Measurements from ENCODE around the gene SCAP. TPM values are rescaled to one million over a fixed set of nuclear protein-coding genes. Genes with fewer than 3 reads are reported as not detected.

The SCAP gene
- total and polyA plus RNA-seq, 12 donors, result 31.7 to 56.7 (median 40.4) TPM

- Histone ChIP-seq H3K27ac (no peak overlapping the region), H3K9me3 (peaks cover 0 to 18% (median 0%) of the 10 kb centered on the region in 11 donors), H3K4me3 (no peak overlapping the region), H3K27me3 (no peaks in the 10 kb centered on the region), H3K36me3 (no peaks in the 10 kb centered on the region), H3K4me1 (peaks cover 0 to 12% (median 0%) of the 10 kb centered on the region in 9 donors)
- 89 to 92% methylated on average over 3 of the region's 3 CpGs for WGBS, 2 donors
- intact Hi-C loops (cut with DNase I), result no loop called here
- ATAC-seq, result no peak
- TF ChIP-seq, protein P1, sequence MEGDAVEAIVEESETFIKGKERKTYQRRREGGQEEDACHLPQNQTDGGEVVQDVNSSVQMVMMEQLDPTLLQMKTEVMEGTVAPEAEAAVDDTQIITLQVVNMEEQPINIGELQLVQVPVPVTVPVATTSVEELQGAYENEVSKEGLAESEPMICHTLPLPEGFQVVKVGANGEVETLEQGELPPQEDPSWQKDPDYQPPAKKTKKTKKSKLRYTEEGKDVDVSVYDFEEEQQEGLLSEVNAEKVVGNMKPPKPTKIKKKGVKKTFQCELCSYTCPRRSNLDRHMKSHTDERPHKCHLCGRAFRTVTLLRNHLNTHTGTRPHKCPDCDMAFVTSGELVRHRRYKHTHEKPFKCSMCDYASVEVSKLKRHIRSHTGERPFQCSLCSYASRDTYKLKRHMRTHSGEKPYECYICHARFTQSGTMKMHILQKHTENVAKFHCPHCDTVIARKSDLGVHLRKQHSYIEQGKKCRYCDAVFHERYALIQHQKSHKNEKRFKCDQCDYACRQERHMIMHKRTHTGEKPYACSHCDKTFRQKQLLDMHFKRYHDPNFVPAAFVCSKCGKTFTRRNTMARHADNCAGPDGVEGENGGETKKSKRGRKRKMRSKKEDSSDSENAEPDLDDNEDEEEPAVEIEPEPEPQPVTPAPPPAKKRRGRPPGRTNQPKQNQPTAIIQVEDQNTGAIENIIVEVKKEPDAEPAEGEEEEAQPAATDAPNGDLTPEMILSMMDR (IDR thresholded peaks at IDR 0.05), result no peak
- no peak for DNase-seq
Observed at GRCh38 chr3:47455806-47456452, 19.8 kb downstream of the SCAP start.

DNA sequence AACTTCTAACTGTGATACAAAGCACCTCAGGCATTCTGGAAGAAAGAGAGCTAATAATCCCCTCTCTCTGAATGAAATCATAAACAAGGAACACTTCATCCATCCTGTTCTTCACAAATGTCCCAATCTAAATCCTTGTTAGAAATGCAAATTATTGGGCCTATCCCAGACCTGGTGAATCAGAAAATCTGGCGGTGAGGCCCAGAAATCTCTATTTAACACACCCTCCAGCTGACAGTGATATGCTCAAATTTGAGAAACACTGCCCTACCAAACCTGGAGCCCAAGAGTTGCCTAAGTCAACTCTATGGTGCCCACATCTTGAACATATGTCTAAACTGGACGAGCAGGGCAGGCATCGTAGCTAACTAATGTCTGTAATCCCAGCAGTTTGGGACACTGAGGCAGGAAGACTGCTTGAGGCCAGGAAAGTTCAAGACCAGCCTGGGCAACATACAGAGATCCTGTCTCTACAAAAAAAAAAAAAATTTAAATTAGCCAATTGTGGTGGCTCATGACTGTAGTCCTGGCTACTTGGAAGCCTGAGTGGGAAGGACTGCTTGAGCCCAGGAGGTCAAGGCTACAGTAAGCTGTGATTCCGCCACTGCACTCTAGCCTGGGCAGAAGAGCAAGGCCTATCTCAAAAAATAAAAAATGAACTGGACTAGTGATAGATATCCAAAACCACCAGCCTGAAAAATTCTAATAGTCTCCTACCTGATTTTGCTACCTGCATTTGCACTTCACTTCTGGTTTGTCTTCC is 23.1 kb downstream of the SCAP start:
- WGBS, 2 donors, result 93 to 99% methylated on average over 4 of the region's 4 CpGs

GRCh38 chr3:47444103-47444502 is 31.6 kb downstream of the SCAP start:
- WGBS, 2 donors, result 95% methylated on average over 5 of the region's 5 CpGs
- ATAC-seq (no peak), DNase-seq (no peak)
- Histone ChIP-seq H3K9me3 (peaks cover 0 to 11% (median 0%) of the 10 kb centered on the region in 11 donors), H3K36me3 (peaks cover 0 to 36% (median 0%) of the 10 kb centered on the region in 9 donors), H3K27ac (peak overlapping the region in 7 of 10 donors; percentile 58 to 87 (median 63)), H3K27me3 (no peaks in the 10 kb centered on the region), H3K4me1 (peaks cover 0 to 24% (median 17%) of the 10 kb centered on the region in 9 donors), H3K4me3 (no peak overlapping the region)
- TF ChIP-seq, protein P1 (IDR thresholded peaks at IDR 0.05), result no peak
- intact Hi-C loops (cut with DNase I), result loop anchor here in 2 of 10 donors (5.0 kb wide), 1 partner anchor 33 kb away; the partner anchor contains the start of gene SCAP (in 2 of the 2)

More for the DNA sequence above, 23.1 kb downstream of the SCAP start:
- Histone ChIP-seq H3K36me3 (no peaks in the 10 kb centered on the region), H3K27ac (no peak overlapping the region), H3K4me1 (peaks cover 0 to 12% (median 4%) of the 10 kb centered on the region in 9 donors), H3K27me3 (no peaks in the 10 kb centered on the region), H3K9me3 (peaks cover 0 to 11% (median 0%) of the 10 kb centered on the region in 11 donors), H3K4me3 (no peak overlapping the region)
- TF ChIP-seq, protein P1 (IDR thresholded peaks at IDR 0.05), result no peak
- DNase-seq, result no peak
- intact Hi-C loops (cut with DNase I), result no loop called here
- no peak for ATAC-seq

DNA sequence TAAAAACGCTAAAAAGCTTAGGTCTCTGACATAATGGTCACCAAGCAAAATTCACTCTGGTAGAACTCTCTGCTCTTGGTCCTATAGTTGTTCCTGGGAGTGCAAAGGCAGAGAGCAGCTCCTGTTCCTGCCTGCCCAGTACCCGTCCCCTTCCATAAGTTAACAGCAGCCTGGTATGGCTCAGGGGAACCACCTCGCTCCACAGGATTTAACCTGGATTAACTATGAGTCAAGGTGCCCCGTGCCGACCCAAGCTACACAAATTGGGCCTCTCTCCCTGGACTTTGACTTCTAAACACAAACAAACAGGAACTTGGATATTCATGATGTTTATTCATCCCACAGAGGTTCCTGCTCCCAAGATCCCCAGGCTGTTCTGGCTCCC is 32.1 kb downstream of the SCAP start:
- Histone ChIP-seq H3K4me1 (peaks cover 0 to 24% (median 17%) of the 10 kb centered on the region in 9 donors), H3K36me3 (peaks cover 0 to 41% (median 0%) of the 10 kb centered on the region in 9 donors), H3K27me3 (no peaks in the 10 kb centered on the region), H3K4me3 (no peak overlapping the region), H3K9me3 (peaks cover 0 to 8% (median 0%) of the 10 kb centered on the region in 11 donors), H3K27ac (peak overlapping the region; percentile 58 to 87 (median 68))
- DNase-seq (no peak), ATAC-seq (peak; percentile 6 to 42 (median 22))
- intact Hi-C loops (cut with DNase I), result loop anchor here in 2 of 10 donors (5.0 kb wide), 1 partner anchor 34 kb away; the partner anchor contains the start of gene SCAP (in 2 of the 2)
- 54 to 67% methylated on average over 5 of the region's 5 CpGs for WGBS, 2 donors
- TF ChIP-seq, protein P1 (IDR thresholded peaks at IDR 0.05), result no peak

Data from heart right ventricle (tissue), 16 donors.